GM12892 (cell line): ENCODE measurements around the gene DAB2IP.

Experiments
- POLR2A ChIP-seq: IDR thresholded peaks from 2 replicates; pipeline ENCODE4 v1.6.1; 2011; ENCODE audit warnings: low read depth, low read length, control low read depth
- POLR2AphosphoS5 ChIP-seq: IDR thresholded peaks from 2 replicates; pipeline ENCODE4 v1.6.1; 2011; ENCODE audit warnings: low read depth, low read length, control low read depth

DNA sequence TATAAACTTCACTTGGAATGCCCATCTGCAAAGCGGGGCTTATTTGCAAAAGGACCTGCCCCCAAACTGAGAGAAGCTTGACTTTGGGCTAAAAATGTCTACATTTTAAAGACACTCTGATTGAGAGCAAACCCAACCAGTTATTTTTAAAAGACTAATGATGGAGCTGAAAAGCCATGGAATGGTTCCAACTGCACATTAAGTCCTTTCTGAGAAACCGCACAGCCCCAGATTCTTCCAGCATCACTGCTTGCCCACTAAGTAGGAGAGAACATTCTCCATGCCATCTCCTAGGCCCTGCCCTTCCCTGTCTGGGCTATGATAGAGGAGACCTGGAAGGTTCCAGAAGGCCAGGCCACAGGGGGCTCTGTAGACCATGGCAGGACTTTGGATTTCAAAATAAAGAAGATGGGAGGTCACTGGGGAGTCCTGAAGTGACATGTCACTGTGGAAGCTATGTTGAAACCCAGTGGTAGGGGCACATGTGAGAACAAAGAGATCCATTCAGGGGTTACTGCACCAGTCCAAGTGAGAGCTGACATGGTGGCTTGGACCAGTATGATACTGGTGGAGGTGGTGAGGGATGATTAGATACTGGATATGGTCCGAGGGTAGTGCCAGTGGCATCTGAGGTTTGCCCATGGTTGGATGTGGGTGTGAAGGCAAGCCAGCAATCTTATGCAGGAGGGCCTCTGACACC lies 179.2 kb downstream of the DAB2IP start:
- TF ChIP-seq POLR2A: no peak
- no peak for TF ChIP-seq POLR2AphosphoS5
